Endodermal cell (in vitro differentiated cells): ENCODE measurements around the gene PCSK1. TPM values are rescaled to one million over a fixed set of nuclear protein-coding genes. Genes with fewer than 3 reads are reported as not detected.
A peak's percentile ranks its signal among the peaks of the same experiment; 100 is the strongest.

Source experiments
- DNase-seq: peaks from one replicate; pipeline ENCODE4 v3.0.0-alpha.2; 2017
- H3K27ac ChIP-seq: 2 replicates; pipeline ENCODE4 v1.5.1; 2013; ENCODE audit warnings: mild to moderate bottlenecking, low read depth, low read length, moderate library complexity
- H3K27me3 ChIP-seq: 2 replicates; pipeline ENCODE4 v1.6.1; 2013; ENCODE audit warnings: mild to moderate bottlenecking, low read length, moderate library complexity; ENCODE audit not compliant: insufficient read depth, control insufficient read depth, poor library complexity, severe bottlenecking
- H3K36me3 ChIP-seq: 2 replicates; pipeline ENCODE4 v1.7.0; 2013; ENCODE audit warnings: mild to moderate bottlenecking, low read length, moderate library complexity; ENCODE audit not compliant: control insufficient read depth, insufficient read depth
- H3K4me1 ChIP-seq: one replicate; pipeline ENCODE4 v1.7.0; 2013; ENCODE audit warnings: low read length; ENCODE audit not compliant: control insufficient read depth, insufficient read depth
- H3K4me3 ChIP-seq: 2 replicates; pipeline ENCODE4 v1.5.1; 2013; ENCODE audit warnings: mild to moderate bottlenecking, low read length, moderate library complexity
- H3K9ac ChIP-seq: 2 replicates; pipeline ENCODE4 v1.6.1; 2013; ENCODE audit warnings: mild to moderate bottlenecking, low read length, moderate library complexity; ENCODE audit not compliant: poor library complexity, severe bottlenecking; ENCODE audit errors: extremely low read depth
- H3K9me3 ChIP-seq: 2 replicates; pipeline ENCODE4 v1.6.1; 2013; ENCODE audit warnings: mild to moderate bottlenecking, low read length, moderate library complexity; ENCODE audit not compliant: control insufficient read depth
- H3K27ac Mint-ChIP-seq: 2 replicates; pipeline ENCODE4 v1.8.0; 2020; ENCODE audit warnings: mixed read lengths
- H3K27me3 Mint-ChIP-seq: 2 replicates; pipeline ENCODE4 v1.8.0; 2021; ENCODE audit warnings: mild to moderate bottlenecking, mixed read lengths; ENCODE audit not compliant: insufficient read depth
- H3K36me3 Mint-ChIP-seq: 2 replicates; pipeline ENCODE4 v1.8.0; 2020; ENCODE audit warnings: low read depth, mixed read lengths
- H3K4me1 Mint-ChIP-seq: 2 replicates; pipeline ENCODE4 v1.8.0; 2020; ENCODE audit warnings: mixed read lengths
- H3K4me3 Mint-ChIP-seq: 2 replicates; pipeline ENCODE4 v1.8.0; 2020; ENCODE audit warnings: mild to moderate bottlenecking, moderate library complexity, mixed read lengths
- H3K9me3 Mint-ChIP-seq: 2 replicates; pipeline ENCODE4 v1.8.0; 2020; ENCODE audit warnings: mild to moderate bottlenecking, mixed read lengths
- CTCF ChIP-seq: fragments of 200-600 bp; sonication (generic); conservative IDR thresholded peaks from 2 replicates; pipeline ENCODE4 v1.5.0; 2021; ENCODE audit warnings: antibody characterized with exemption, mild to moderate bottlenecking
- WGBS, 2 experiments: methylation state at CpG; one replicate each; pipeline versions ENCODE4 v1.1.5 to v1.1.7; 2013; ENCODE audit warnings: missing lambda C conversion rate in 2 of 2, mixed read lengths in 1 of 2; ENCODE audit not compliant: insufficient coverage in 1 of 2, insufficient read length in 1 of 2; 5-methylcytosine and 5-hydroxymethylcytosine counted together
- total RNA-seq, 2 donors: library from RNA; stranded (reverse); fragmentation: NEBNext Ultra II Directional in 1 of 2; extraction: Animal tissue kit (Norgen Biotek cat#: 25700) in 1 of 2; gene quantifications; 2 replicates in 1 of 2; 3 replicates in 1 of 2; pipeline ENCODE4 v1.2.1, GENCODE V29; 2021

The PCSK1 gene
- total RNA-seq, 2 donors from 2014 or later = not detected

- peak overlapping the region; percentile 89 for H3K4me3 ChIP-seq
- H3K27ac ChIP-seq = no peak overlapping the region
- 0% methylated on average over 31 to 41 of the region's 41 CpGs for WGBS, 2 experiments
- no peak for TF ChIP-seq CTCF
- H3K27me3 ChIP-seq = peaks cover 52% of the 10 kb centered on the region
- H3K9ac ChIP-seq = no peak overlapping the region
- Mint-ChIP-seq H3K36me3 (no peaks in the 10 kb centered on the region), H3K4me1 (peaks cover 21% of the 10 kb centered on the region), H3K27ac (no peak overlapping the region), H3K4me3 (peak overlapping the region; percentile 57), H3K27me3 (peaks cover 49% of the 10 kb centered on the region), H3K9me3 (no peaks in the 10 kb centered on the region)
- peak; percentile 82 for DNase-seq
- no peaks in the 10 kb centered on the region for H3K36me3 ChIP-seq
- peaks cover 6% of the 10 kb centered on the region for H3K4me1 ChIP-seq
- H3K9me3 ChIP-seq = no peaks in the 10 kb centered on the region
Observed at GRCh38 chr5:96432216-96433065, 607 bp downstream of the PCSK1 start.

- Mint-ChIP-seq H3K9me3 (no peaks in the 10 kb centered on the region), H3K27ac (no peak overlapping the region), H3K4me3 (peak overlapping the region; percentile 57), H3K36me3 (no peaks in the 10 kb centered on the region), H3K27me3 (peaks cover 49% of the 10 kb centered on the region), H3K4me1 (peaks cover 21% of the 10 kb centered on the region)
- TF ChIP-seq CTCF = no peak
- DNase-seq = peak; percentile 61
- peaks cover 52% of the 10 kb centered on the region for H3K27me3 ChIP-seq
- no peaks in the 10 kb centered on the region for H3K36me3 ChIP-seq
- H3K27ac ChIP-seq = no peak overlapping the region
- 3 to 4% methylated on average over 11 to 29 of the region's 29 CpGs for WGBS, 2 experiments
- peaks cover 6% of the 10 kb centered on the region for H3K4me1 ChIP-seq
- H3K9ac ChIP-seq = no peak overlapping the region
- H3K4me3 ChIP-seq = peak overlapping the region; percentile 89
- no peaks in the 10 kb centered on the region for H3K9me3 ChIP-seq
Observed at GRCh38 chr5:96431376-96432187, 1.5 kb downstream of the PCSK1 start.

GRCh38 chr5:96427824-96428223, 5.2 kb downstream of the PCSK1 start:
- Mint-ChIP-seq H3K27ac (no peak overlapping the region), H3K4me3 (no peak overlapping the region), H3K9me3 (no peaks in the 10 kb centered on the region), H3K4me1 (peaks cover 10% of the 10 kb centered on the region), H3K36me3 (no peaks in the 10 kb centered on the region), H3K27me3 (peaks cover 29% of the 10 kb centered on the region)
- H3K36me3 ChIP-seq = no peaks in the 10 kb centered on the region
- no peak for TF ChIP-seq CTCF
- H3K4me3 ChIP-seq = no peak overlapping the region
- peaks cover 3% of the 10 kb centered on the region for H3K4me1 ChIP-seq
- WGBS, 2 experiments = 71% methylated on average over 4 to 5 of the region's 5 CpGs
- no peaks in the 10 kb centered on the region for H3K9me3 ChIP-seq
- no peak overlapping the region for H3K27ac ChIP-seq
- H3K27me3 ChIP-seq = peaks cover 35% of the 10 kb centered on the region
- DNase-seq = peak; percentile 58
- no peak overlapping the region for H3K9ac ChIP-seq
